Adrenal gland (tissue), 5 donors: ENCODE data around the gene COQ5.

ENCODE experiments used
- CTCF ChIP-seq, 6 experiments: fragments of 450-650 bp in 4 of 6; fragments of 200-600 bp in 2 of 6; sonication (generic) in 1 of 6; IDR thresholded peaks; 1 replicate in 5 of 6; 2 replicates in 1 of 6; pipeline versions ENCODE4 v1.5.1 to v1.8.0; 2016 to 2021; ENCODE audit warnings: antibody characterized with exemption in 6 of 6, mild to moderate bottlenecking in 2 of 6, moderate library complexity in 1 of 6
- POLR2A ChIP-seq, 2 donors: fragments of 450-650 bp; IDR thresholded peaks; one replicate each; pipeline ENCODE4 v1.6.1; 2017; ENCODE audit warnings: antibody characterized with exemption in 2 of 2, mild to moderate bottlenecking in 2 of 2, moderate library complexity in 1 of 2
- donor health status: DM: no; HTN: no; CAD: no.

GRCh38 chr12:120495186-120495730, 33.7 kb downstream of the COQ5 start:
- TF ChIP-seq CTCF (IDR thresholded peaks at IDR 0.05) = no peak
- TF ChIP-seq POLR2A (IDR thresholded peaks at IDR 0.05) = no peak
